ENCODE measurements around the gene PSAT1. TPM values are rescaled to one million over a fixed set of nuclear protein-coding genes. Genes with fewer than 3 reads are reported as not detected.

PSAT1 gene
- total RNA-seq, 1 experiment from 2014 or later, result 315 TPM

GRCh38 chr9:78273761-78274160, 23.2 kb upstream of the PSAT1 start:
- TF ChIP-seq, protein P1, sequence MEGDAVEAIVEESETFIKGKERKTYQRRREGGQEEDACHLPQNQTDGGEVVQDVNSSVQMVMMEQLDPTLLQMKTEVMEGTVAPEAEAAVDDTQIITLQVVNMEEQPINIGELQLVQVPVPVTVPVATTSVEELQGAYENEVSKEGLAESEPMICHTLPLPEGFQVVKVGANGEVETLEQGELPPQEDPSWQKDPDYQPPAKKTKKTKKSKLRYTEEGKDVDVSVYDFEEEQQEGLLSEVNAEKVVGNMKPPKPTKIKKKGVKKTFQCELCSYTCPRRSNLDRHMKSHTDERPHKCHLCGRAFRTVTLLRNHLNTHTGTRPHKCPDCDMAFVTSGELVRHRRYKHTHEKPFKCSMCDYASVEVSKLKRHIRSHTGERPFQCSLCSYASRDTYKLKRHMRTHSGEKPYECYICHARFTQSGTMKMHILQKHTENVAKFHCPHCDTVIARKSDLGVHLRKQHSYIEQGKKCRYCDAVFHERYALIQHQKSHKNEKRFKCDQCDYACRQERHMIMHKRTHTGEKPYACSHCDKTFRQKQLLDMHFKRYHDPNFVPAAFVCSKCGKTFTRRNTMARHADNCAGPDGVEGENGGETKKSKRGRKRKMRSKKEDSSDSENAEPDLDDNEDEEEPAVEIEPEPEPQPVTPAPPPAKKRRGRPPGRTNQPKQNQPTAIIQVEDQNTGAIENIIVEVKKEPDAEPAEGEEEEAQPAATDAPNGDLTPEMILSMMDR (conservative IDR thresholded peaks at IDR 0.05), result no peak
- TF ChIP-seq EZH2 (IDR thresholded peaks at IDR 0.05; ENCODE audit: low read depth), result no peak
- no peak overlapping the region for H3K4me3 ChIP-seq
- H3K4me1 ChIP-seq (replicated peaks; ENCODE audit: insufficient read depth), result no peaks in the 10 kb centered on the region
- no peak for DNase-seq
- POLR2A ChIA-PET (ENCODE audit: unreplicated experiment), result no interaction called here
- no peaks in the 10 kb centered on the region for H3K9me3 ChIP-seq (ENCODE audit: insufficient read depth, low read depth)
- H2AFZ ChIP-seq, result no peak overlapping the region
- CTCF ChIA-PET, result interaction anchor here (0.6 kb wide), 1 partner anchor 40 kb away, joined by 3 read pairs; no protein-coding TSS in a partner anchor
- BruUV-seq (replicated peaks), result no TSS peak
- intact Hi-C loops (cut with micrococcal nuclease; ENCODE audit: unreplicated experiment), result no loop called here
- H3F3A ChIP-seq (ENCODE audit: insufficient read depth, low read depth), result no peaks in the 10 kb centered on the region
- no peaks in the 10 kb centered on the region; the same call in 1 of the 2 replicates for H3K36me3 ChIP-seq (ENCODE audit: low read depth)
- no peaks in the 10 kb centered on the region for H4K20me1 ChIP-seq (ENCODE audit: insufficient read depth)
- H3K9me2 ChIP-seq (ENCODE audit: insufficient read depth), result no peaks in the 10 kb centered on the region
- no peaks in the 10 kb centered on the region for H3K79me2 ChIP-seq (ENCODE audit: low read depth)
- H3K27ac ChIP-seq, result no peak overlapping the region
- H3K4me2 ChIP-seq, result no peak overlapping the region
- no peaks in the 10 kb centered on the region for H3K27me3 ChIP-seq (ENCODE audit: insufficient read depth, low read depth)

- Histone ChIP-seq H3K27me3 (ENCODE audit: insufficient read depth, low read depth) (no peaks in the 10 kb centered on the region), H4K20me1 (ENCODE audit: insufficient read depth) (no peaks in the 10 kb centered on the region), H2AFZ (no peak overlapping the region), H3K4me1 (replicated peaks; ENCODE audit: insufficient read depth) (no peaks in the 10 kb centered on the region), H3K4me2 (no peak overlapping the region), H3K4me3 (no peak overlapping the region), H3K27ac (no peak overlapping the region), H3K9me2 (ENCODE audit: insufficient read depth) (no peaks in the 10 kb centered on the region), H3K79me2 (ENCODE audit: low read depth) (no peaks in the 10 kb centered on the region), H3K9me3 (ENCODE audit: insufficient read depth, low read depth) (no peaks in the 10 kb centered on the region), H3K36me3 (ENCODE audit: low read depth) (no peaks in the 10 kb centered on the region), H3F3A (ENCODE audit: insufficient read depth, low read depth) (no peaks in the 10 kb centered on the region)
- TF ChIP-seq, protein P1 (conservative IDR thresholded peaks at IDR 0.05), result no peak
- TF ChIP-seq EZH2 (IDR thresholded peaks at IDR 0.05; ENCODE audit: low read depth), result no peak
- CTCF ChIA-PET, result interaction anchor here (0.8 kb wide), 1 partner anchor 403 kb away, joined by 3 read pairs; no protein-coding TSS in a partner anchor
- BruUV-seq (replicated peaks), result no TSS peak
- intact Hi-C loops (cut with micrococcal nuclease; ENCODE audit: unreplicated experiment), result no loop called here
- no peak for DNase-seq
- POLR2A ChIA-PET (ENCODE audit: unreplicated experiment), result interaction anchor here (0.7 kb wide), 1 partner anchor 44 kb away, joined by 6 read pairs; no protein-coding TSS in a partner anchor
Measured at GRCh38 chr9:78278177-78278777, 18.6 kb upstream of the PSAT1 start.

DNA sequence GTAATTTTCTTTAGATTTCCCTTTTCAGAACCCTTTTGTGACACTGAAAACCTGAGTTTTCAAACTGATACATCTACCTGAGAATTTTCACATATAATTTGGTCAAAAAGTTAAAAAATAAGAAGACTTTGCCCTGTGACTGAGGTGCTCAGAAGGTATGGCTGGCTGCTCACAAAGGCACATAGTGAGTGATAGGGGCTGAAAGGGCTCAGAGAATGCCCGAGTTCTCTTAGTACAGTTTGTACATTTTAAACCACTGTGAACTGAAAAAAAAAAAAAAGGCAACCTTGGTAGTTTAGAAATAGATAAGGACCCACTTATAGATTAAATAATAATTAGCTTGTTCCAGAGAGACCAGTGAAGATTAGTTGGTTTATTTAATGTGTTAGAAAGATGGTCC, 18.1 kb upstream of the PSAT1 start:
- POLR2A ChIA-PET (ENCODE audit: unreplicated experiment), result interaction anchor here (0.7 kb wide), 1 partner anchor 44 kb away, joined by 6 read pairs; no protein-coding TSS in a partner anchor
- TF ChIP-seq EZH2 (IDR thresholded peaks at IDR 0.05; ENCODE audit: low read depth), result no peak
- TF ChIP-seq, protein P1 (conservative IDR thresholded peaks at IDR 0.05), result no peak
- intact Hi-C loops (cut with micrococcal nuclease; ENCODE audit: unreplicated experiment), result no loop called here

More for the DNA sequence above, 18.1 kb upstream of the PSAT1 start:
- Histone ChIP-seq H2AFZ (no peak overlapping the region), H3K4me1 (replicated peaks; ENCODE audit: insufficient read depth) (no peaks in the 10 kb centered on the region), H3K27ac (no peak overlapping the region), H4K20me1 (ENCODE audit: insufficient read depth) (no peaks in the 10 kb centered on the region), H3K9me3 (ENCODE audit: insufficient read depth, low read depth) (no peaks in the 10 kb centered on the region), H3K79me2 (ENCODE audit: low read depth) (no peaks in the 10 kb centered on the region), H3K36me3 (ENCODE audit: low read depth) (no peaks in the 10 kb centered on the region), H3K4me3 (no peak overlapping the region), H3K27me3 (ENCODE audit: insufficient read depth, low read depth) (no peaks in the 10 kb centered on the region), H3F3A (ENCODE audit: insufficient read depth, low read depth) (no peaks in the 10 kb centered on the region), H3K4me2 (no peak overlapping the region), H3K9me2 (ENCODE audit: insufficient read depth) (no peaks in the 10 kb centered on the region)
- DNase-seq, result no peak
- CTCF ChIA-PET, result no interaction called here
- BruUV-seq (replicated peaks), result no TSS peak

All from PC-9 (cell line).